Measurements from ENCODE around the gene STX16. TPM values are rescaled to one million over a fixed set of nuclear protein-coding genes. Genes with fewer than 3 reads are reported as not detected.

The STX16 gene
- total RNA-seq, 1 donor from 2014 or later = 32.4 TPM

GRCh38 chr20:58626051-58626450 lies 25.0 kb upstream of the STX16 start:
- no peak overlapping the region for H3K27ac ChIP-seq (ENCODE audit: low read depth, low read length)
- H3K36me3 ChIP-seq (ENCODE audit: control insufficient read depth in 3 of 3, insufficient read depth in 3 of 3, low read length in 3 of 3) = no peaks in the 10 kb centered on the region
- peaks cover 3 to 35% (median 19%) of the 10 kb centered on the region in 3 donors for H3K27me3 ChIP-seq (ENCODE audit: control insufficient read depth in 3 of 3, insufficient read depth in 3 of 3, low read length in 3 of 3)
- H3K9ac ChIP-seq (ENCODE audit: low read depth in 1 of 3, low read length in 3 of 3) = no peak overlapping the region
- no peak overlapping the region for H3K4me3 ChIP-seq (ENCODE audit: low read length in 3 of 3)
- peaks cover 2 to 16% (median 9%) of the 10 kb centered on the region in 3 donors for H3K4me1 ChIP-seq (ENCODE audit: control insufficient read depth in 3 of 3, insufficient read depth in 3 of 3, low read length in 3 of 3)
- H3K9me3 ChIP-seq (ENCODE audit: control insufficient read depth in 3 of 3, low read length in 3 of 3) = no peaks in the 10 kb centered on the region

GRCh38 chr20:58627212-58628072 lies 23.6 kb upstream of the STX16 start:
- H3K27me3 ChIP-seq (ENCODE audit: control insufficient read depth in 3 of 3, insufficient read depth in 3 of 3, low read length in 3 of 3) = peaks cover 3 to 27% (median 14%) of the 10 kb centered on the region in 3 donors
- H3K36me3 ChIP-seq (ENCODE audit: control insufficient read depth in 3 of 3, insufficient read depth in 3 of 3, low read length in 3 of 3) = no peaks in the 10 kb centered on the region
- H3K9ac ChIP-seq (ENCODE audit: low read depth in 1 of 3, low read length in 3 of 3) = no peak overlapping the region
- no peak overlapping the region for H3K4me3 ChIP-seq (ENCODE audit: low read length in 3 of 3)
- peaks cover 2 to 16% (median 9%) of the 10 kb centered on the region in 3 donors for H3K4me1 ChIP-seq (ENCODE audit: control insufficient read depth in 3 of 3, insufficient read depth in 3 of 3, low read length in 3 of 3)
- H3K9me3 ChIP-seq (ENCODE audit: control insufficient read depth in 3 of 3, low read length in 3 of 3) = no peaks in the 10 kb centered on the region
- H3K27ac ChIP-seq (ENCODE audit: low read depth, low read length) = no peak overlapping the region

- Histone ChIP-seq H3K9me3 (ENCODE audit: control insufficient read depth in 3 of 3, low read length in 3 of 3) (no peaks in the 10 kb centered on the region), H3K36me3 (ENCODE audit: control insufficient read depth in 3 of 3, insufficient read depth in 3 of 3, low read length in 3 of 3) (no peaks in the 10 kb centered on the region), H3K4me1 (ENCODE audit: control insufficient read depth in 3 of 3, insufficient read depth in 3 of 3, low read length in 3 of 3) (peaks cover 2 to 10% (median 5%) of the 10 kb centered on the region in 3 donors), H3K27ac (ENCODE audit: low read depth, low read length) (no peak overlapping the region), H3K27me3 (ENCODE audit: control insufficient read depth in 3 of 3, insufficient read depth in 3 of 3, low read length in 3 of 3) (peaks cover 3 to 15% (median 4%) of the 10 kb centered on the region in 3 donors), H3K4me3 (ENCODE audit: low read length in 3 of 3) (no peak overlapping the region), H3K9ac (ENCODE audit: low read depth in 1 of 3, low read length in 3 of 3) (no peak overlapping the region)
Measured at GRCh38 chr20:58628491-58629214, 22.4 kb upstream of the STX16 start.

- no peak overlapping the region for H3K9ac ChIP-seq (ENCODE audit: low read depth in 1 of 3, low read length in 3 of 3)
- no peak overlapping the region for H3K4me3 ChIP-seq (ENCODE audit: low read length in 3 of 3)
- H3K27ac ChIP-seq (ENCODE audit: low read depth, low read length) = no peak overlapping the region
- no peaks in the 10 kb centered on the region for H3K36me3 ChIP-seq (ENCODE audit: control insufficient read depth in 3 of 3, insufficient read depth in 3 of 3, low read length in 3 of 3)
- H3K4me1 ChIP-seq (ENCODE audit: control insufficient read depth in 3 of 3, insufficient read depth in 3 of 3, low read length in 3 of 3) = peaks cover 0 to 6% (median under 1%) of the 10 kb centered on the region in 3 donors
- no peaks in the 10 kb centered on the region for H3K9me3 ChIP-seq (ENCODE audit: control insufficient read depth in 3 of 3, low read length in 3 of 3)
- peaks cover 0 to 10% (median 7%) of the 10 kb centered on the region in 3 donors for H3K27me3 ChIP-seq (ENCODE audit: control insufficient read depth in 3 of 3, insufficient read depth in 3 of 3, low read length in 3 of 3)
Measured at GRCh38 chr20:58629215-58629580, 21.9 kb upstream of the STX16 start.

- no peaks in the 10 kb centered on the region for H3K36me3 ChIP-seq (ENCODE audit: control insufficient read depth in 3 of 3, insufficient read depth in 3 of 3, low read length in 3 of 3)
- H3K4me1 ChIP-seq (ENCODE audit: control insufficient read depth in 3 of 3, insufficient read depth in 3 of 3, low read length in 3 of 3) = peaks cover 0 to 4% (median 0%) of the 10 kb centered on the region in 3 donors
- no peak overlapping the region for H3K9ac ChIP-seq (ENCODE audit: low read depth in 1 of 3, low read length in 3 of 3)
- no peaks in the 10 kb centered on the region for H3K9me3 ChIP-seq (ENCODE audit: control insufficient read depth in 3 of 3, low read length in 3 of 3)
- H3K27ac ChIP-seq (ENCODE audit: low read depth, low read length) = no peak overlapping the region
- H3K27me3 ChIP-seq (ENCODE audit: control insufficient read depth in 3 of 3, insufficient read depth in 3 of 3, low read length in 3 of 3) = peaks cover 0 to 7% (median 4%) of the 10 kb centered on the region in 3 donors
- H3K4me3 ChIP-seq (ENCODE audit: low read length in 3 of 3) = no peak overlapping the region
Measured at GRCh38 chr20:58630063-58630462, 21.0 kb upstream of the STX16 start.

- Histone ChIP-seq H3K27ac (ENCODE audit: low read depth, low read length) (no peak overlapping the region), H3K9me3 (ENCODE audit: control insufficient read depth in 3 of 3, low read length in 3 of 3) (no peaks in the 10 kb centered on the region), H3K9ac (ENCODE audit: low read depth in 1 of 3, low read length in 3 of 3) (no peak overlapping the region), H3K27me3 (ENCODE audit: control insufficient read depth in 3 of 3, insufficient read depth in 3 of 3, low read length in 3 of 3) (peaks cover 5 to 8% (median 7%) of the 10 kb centered on the region in 3 donors), H3K4me3 (ENCODE audit: low read length in 3 of 3) (no peak overlapping the region), H3K36me3 (ENCODE audit: control insufficient read depth in 3 of 3, insufficient read depth in 3 of 3, low read length in 3 of 3) (no peaks in the 10 kb centered on the region), H3K4me1 (ENCODE audit: control insufficient read depth in 3 of 3, insufficient read depth in 3 of 3, low read length in 3 of 3) (peaks cover 6 to 10% (median 10%) of the 10 kb centered on the region in 3 donors)
Measured at GRCh38 chr20:58633161-58634053, 17.7 kb upstream of the STX16 start.

GRCh38 chr20:58634059-58634458 lies 17.0 kb upstream of the STX16 start:
- H3K9ac ChIP-seq (ENCODE audit: low read depth in 1 of 3, low read length in 3 of 3) = no peak overlapping the region
- peaks cover 5 to 13% (median 9%) of the 10 kb centered on the region in 3 donors for H3K27me3 ChIP-seq (ENCODE audit: control insufficient read depth in 3 of 3, insufficient read depth in 3 of 3, low read length in 3 of 3)
- H3K4me3 ChIP-seq (ENCODE audit: low read length in 3 of 3) = no peak overlapping the region
- H3K27ac ChIP-seq (ENCODE audit: low read depth, low read length) = no peak overlapping the region
- peaks cover 6 to 10% (median 10%) of the 10 kb centered on the region in 3 donors for H3K4me1 ChIP-seq (ENCODE audit: control insufficient read depth in 3 of 3, insufficient read depth in 3 of 3, low read length in 3 of 3)
- H3K9me3 ChIP-seq (ENCODE audit: control insufficient read depth in 3 of 3, low read length in 3 of 3) = no peaks in the 10 kb centered on the region
- H3K36me3 ChIP-seq (ENCODE audit: control insufficient read depth in 3 of 3, insufficient read depth in 3 of 3, low read length in 3 of 3) = no peaks in the 10 kb centered on the region

- Histone ChIP-seq H3K36me3 (ENCODE audit: control insufficient read depth in 3 of 3, insufficient read depth in 3 of 3, low read length in 3 of 3) (no peaks in the 10 kb centered on the region), H3K4me3 (ENCODE audit: low read length in 3 of 3) (no peak overlapping the region), H3K9ac (ENCODE audit: low read depth in 1 of 3, low read length in 3 of 3) (no peak overlapping the region), H3K27me3 (ENCODE audit: control insufficient read depth in 3 of 3, insufficient read depth in 3 of 3, low read length in 3 of 3) (peaks cover 5 to 17% (median 14%) of the 10 kb centered on the region in 3 donors), H3K4me1 (ENCODE audit: control insufficient read depth in 3 of 3, insufficient read depth in 3 of 3, low read length in 3 of 3) (peaks cover 6 to 10% (median 10%) of the 10 kb centered on the region in 3 donors), H3K27ac (ENCODE audit: low read depth, low read length) (no peak overlapping the region), H3K9me3 (ENCODE audit: control insufficient read depth in 3 of 3, low read length in 3 of 3) (no peaks in the 10 kb centered on the region)
Measured at GRCh38 chr20:58634521-58635278, 16.4 kb upstream of the STX16 start.

GRCh38 chr20:58635279-58635665 lies 15.8 kb upstream of the STX16 start:
- Histone ChIP-seq H3K4me1 (ENCODE audit: control insufficient read depth in 3 of 3, insufficient read depth in 3 of 3, low read length in 3 of 3) (peaks cover 6 to 10% (median 10%) of the 10 kb centered on the region in 3 donors), H3K27ac (ENCODE audit: low read depth, low read length) (no peak overlapping the region), H3K4me3 (ENCODE audit: low read length in 3 of 3) (no peak overlapping the region), H3K9me3 (ENCODE audit: control insufficient read depth in 3 of 3, low read length in 3 of 3) (no peaks in the 10 kb centered on the region), H3K9ac (ENCODE audit: low read depth in 1 of 3, low read length in 3 of 3) (no peak overlapping the region), H3K27me3 (ENCODE audit: control insufficient read depth in 3 of 3, insufficient read depth in 3 of 3, low read length in 3 of 3) (peaks cover 5 to 17% (median 14%) of the 10 kb centered on the region in 3 donors), H3K36me3 (ENCODE audit: control insufficient read depth in 3 of 3, insufficient read depth in 3 of 3, low read length in 3 of 3) (no peaks in the 10 kb centered on the region)

Data from skeletal muscle tissue (tissue), 4 donors.